Neuron (in vitro differentiated cells): ENCODE measurements around the gene RANBP17.
"Not testable (repeated sequence)": the region's sequence is repeated elsewhere in the genome, so short reads cannot be mapped to it uniquely, and the experiment has no call there.

ENCODE experiments used
- H2AFZ ChIP-seq: one replicate; pipeline ENCODE4 v1.6.1; 2013; ENCODE audit warnings: low read depth, mild to moderate bottlenecking, inconsistent platforms, low read length, moderate library complexity
- H3K27me3 ChIP-seq: one replicate; pipeline ENCODE4 v1.6.1; 2013; ENCODE audit warnings: low read length; ENCODE audit not compliant: insufficient read depth
- H3K36me3 ChIP-seq: one replicate; pipeline ENCODE4 v1.6.1; 2013; ENCODE audit warnings: low read length; ENCODE audit not compliant: insufficient read depth
- H3K4me1 ChIP-seq: one replicate; pipeline ENCODE4 v1.6.1; 2013; ENCODE audit warnings: low read length; ENCODE audit not compliant: insufficient read depth
- H3K4me3 ChIP-seq: 2 replicates; pipeline ENCODE4 v1.5.1; 2013; ENCODE audit warnings: mild to moderate bottlenecking, low read length, moderate library complexity
- H3K9me3 ChIP-seq: one replicate; pipeline ENCODE4 v1.6.1; 2013; ENCODE audit warnings: low read length

Gene RANBP17

GRCh38 chr5:171295801-171296200 lies 434.0 kb downstream of the RANBP17 start:
- no peaks in the 10 kb centered on the region for H3K9me3 ChIP-seq
- no peaks in the 10 kb centered on the region for H3K4me1 ChIP-seq
- H3K36me3 ChIP-seq: peaks cover 3% of the 10 kb centered on the region
- no peak overlapping the region for H2AFZ ChIP-seq
- H3K27me3 ChIP-seq: no peaks in the 10 kb centered on the region
- no peak overlapping the region for H3K4me3 ChIP-seq

DNA sequence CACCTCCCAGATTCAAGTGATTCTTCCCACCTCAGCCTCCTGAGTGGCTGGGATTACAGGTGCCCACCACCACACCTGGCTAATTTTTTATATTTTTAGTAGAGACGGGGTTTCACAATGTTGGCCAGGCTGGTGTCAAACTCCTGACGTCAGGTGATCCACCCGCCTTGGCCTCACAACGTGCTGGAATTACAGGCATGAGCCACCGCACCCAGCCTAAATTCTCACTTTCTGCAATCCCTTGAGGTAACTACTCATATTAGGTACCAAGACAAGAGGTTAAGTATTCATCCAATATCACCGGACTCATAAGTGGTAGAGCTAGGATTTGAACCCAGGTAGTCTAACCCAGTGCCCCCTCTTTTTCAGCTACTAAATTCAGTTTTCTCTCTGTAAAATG lies 436.1 kb downstream of the RANBP17 start:
- H3K4me3 ChIP-seq, H2AFZ ChIP-seq, H3K4me1 ChIP-seq, H3K9me3 ChIP-seq, H3K36me3 ChIP-seq, H3K27me3 ChIP-seq: not testable (repeated sequence)

DNA sequence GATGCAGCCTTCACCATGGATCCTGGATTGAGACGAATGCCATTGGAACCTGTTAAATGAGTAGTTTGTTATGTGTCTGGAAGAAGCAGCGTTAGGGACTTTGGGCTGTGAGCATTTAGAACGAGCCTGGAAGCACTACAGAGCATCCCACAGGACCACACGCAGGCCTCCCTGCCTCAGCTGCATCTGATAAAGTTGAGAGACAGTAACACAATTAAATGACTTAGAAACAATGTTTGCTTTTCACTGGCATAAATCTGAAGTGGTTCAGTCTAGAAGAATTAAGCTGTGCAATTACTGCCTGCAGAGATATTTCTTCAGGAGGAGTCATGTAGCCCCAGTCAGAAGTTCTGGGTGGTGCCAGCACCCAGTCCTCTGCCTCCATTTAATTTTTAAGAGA lies 437.4 kb downstream of the RANBP17 start:
- H3K4me3 ChIP-seq: no peak overlapping the region
- no peaks in the 10 kb centered on the region for H3K9me3 ChIP-seq
- no peak overlapping the region for H2AFZ ChIP-seq
- H3K4me1 ChIP-seq: no peaks in the 10 kb centered on the region
- peaks cover 5% of the 10 kb centered on the region for H3K36me3 ChIP-seq
- no peaks in the 10 kb centered on the region for H3K27me3 ChIP-seq

GRCh38 chr5:171299851-171300250 lies 438.0 kb downstream of the RANBP17 start:
- Histone ChIP-seq H2AFZ (no peak overlapping the region), H3K36me3 (peaks cover 5% of the 10 kb centered on the region), H3K4me3 (no peak overlapping the region), H3K27me3 (peaks cover 2% of the 10 kb centered on the region), H3K4me1 (no peaks in the 10 kb centered on the region), H3K9me3 (no peaks in the 10 kb centered on the region)

DNA sequence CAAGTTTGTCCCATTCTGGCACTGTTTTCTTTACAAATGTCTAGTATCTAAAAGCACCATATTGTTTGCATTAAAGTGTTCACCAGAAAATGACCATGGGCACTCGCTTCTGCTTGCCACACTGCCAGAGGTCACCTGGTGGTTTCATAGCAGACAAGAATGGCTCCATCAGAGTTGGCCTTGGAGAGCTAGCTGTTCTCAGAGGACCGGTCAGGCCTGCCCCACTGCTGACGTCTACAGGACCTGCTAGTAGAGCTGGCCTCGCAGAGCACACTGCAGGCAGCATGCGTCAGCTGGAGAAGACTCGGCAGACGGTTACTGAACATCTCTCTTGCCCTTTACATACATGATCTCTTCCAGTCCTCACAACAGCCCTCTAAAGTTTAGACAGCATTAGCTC lies 438.5 kb downstream of the RANBP17 start:
- Histone ChIP-seq H3K4me3 (no peak overlapping the region), H3K9me3 (no peaks in the 10 kb centered on the region), H2AFZ (no peak overlapping the region), H3K27me3 (peaks cover 7% of the 10 kb centered on the region), H3K36me3 (peaks cover 5% of the 10 kb centered on the region), H3K4me1 (no peaks in the 10 kb centered on the region)

DNA sequence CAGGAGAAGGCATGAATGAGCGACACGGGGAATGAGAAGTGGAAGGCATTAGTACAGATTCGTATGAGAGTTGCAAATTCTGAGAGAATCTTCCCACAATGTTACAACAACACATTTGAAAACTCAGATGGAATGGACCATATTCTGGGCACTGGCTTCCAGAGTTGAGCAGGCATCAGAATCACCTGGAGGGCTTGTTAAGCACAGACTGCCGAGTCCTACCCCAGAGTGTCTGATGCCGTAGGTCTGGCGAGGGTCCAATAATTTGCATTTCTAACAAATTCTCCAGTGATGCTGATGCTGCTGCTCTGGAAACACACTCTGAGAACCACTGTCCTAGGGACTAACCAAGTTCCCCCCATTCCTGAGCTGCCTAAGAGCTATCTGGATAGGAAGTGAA lies 444.3 kb downstream of the RANBP17 start:
- Histone ChIP-seq H3K4me1 (peaks cover 11% of the 10 kb centered on the region), H3K9me3 (no peaks in the 10 kb centered on the region), H3K4me3 (no peak overlapping the region), H3K27me3 (peaks cover 62% of the 10 kb centered on the region), H2AFZ (no peak overlapping the region), H3K36me3 (no peaks in the 10 kb centered on the region)

DNA sequence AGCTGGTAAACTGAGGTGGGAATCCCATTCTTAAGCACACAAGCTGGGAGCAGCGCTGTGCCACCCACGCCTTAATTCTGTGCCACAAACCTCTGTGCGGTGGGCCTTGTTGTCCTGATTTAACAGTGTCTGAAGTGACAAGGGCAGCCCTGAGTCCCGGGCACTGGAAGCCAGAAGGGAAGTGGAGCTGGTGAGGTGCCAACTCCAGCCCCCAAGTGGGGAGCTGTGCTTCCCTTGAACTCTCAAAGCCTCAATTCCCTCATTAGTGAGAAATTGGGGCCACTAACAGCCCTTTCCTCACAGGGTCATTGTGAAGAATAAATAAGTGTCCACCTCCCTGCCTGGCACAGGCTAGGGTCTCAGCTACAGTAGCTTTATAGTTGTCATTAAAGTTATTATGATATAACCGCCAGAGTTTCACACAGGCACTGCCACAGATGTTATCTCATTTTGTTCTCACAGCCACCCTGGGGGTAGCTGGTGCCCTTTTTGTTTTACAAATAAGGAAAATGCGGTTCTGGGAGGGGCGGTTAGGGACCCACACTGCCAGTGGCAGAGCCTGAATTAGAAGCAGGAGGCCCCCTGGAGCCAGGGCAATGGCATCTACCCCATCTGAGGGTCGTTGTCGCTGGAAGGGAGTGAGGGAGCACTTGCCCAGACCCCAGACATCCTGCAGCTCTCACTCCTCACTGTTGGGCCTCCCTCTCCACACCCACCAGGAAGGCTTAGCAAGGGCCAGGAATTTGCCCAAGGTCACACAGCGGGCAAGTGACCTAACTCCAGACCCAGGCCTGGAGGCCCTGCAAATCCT lies 445.2 kb downstream of the RANBP17 start:
- peaks cover 68% of the 10 kb centered on the region for H3K27me3 ChIP-seq

DNA sequence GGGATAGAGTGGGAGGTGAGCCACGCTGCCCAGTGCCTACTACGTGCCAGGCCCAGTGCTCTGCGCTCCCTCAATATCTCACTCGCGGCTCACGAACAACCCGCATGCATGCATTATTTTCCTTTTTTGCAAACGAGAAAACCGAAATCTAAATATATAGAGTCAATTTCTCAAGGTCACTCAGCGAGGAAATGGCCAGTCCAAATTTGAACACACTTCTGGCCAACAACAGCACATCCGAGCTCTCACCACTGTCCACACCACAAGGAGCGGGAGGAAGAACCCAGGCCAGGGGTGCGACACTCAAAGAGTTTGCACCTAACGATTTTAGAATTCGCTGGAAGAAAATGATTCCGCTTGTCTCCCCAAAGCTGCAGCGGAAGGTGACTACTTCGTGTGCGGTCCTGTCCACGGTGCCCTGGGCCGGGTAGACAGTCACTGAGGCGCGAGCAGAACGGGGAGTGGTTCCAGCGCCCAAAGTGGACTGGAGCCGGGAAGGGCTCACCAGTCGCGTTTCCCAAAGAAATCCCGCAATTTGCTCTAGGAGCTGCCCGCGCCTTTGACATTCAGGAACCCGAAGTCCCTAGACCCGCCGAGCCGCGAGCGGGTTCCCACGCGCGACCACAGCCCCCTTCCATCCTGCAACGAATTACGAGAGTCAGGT lies 446.1 kb downstream of the RANBP17 start:
- peaks cover 20% of the 10 kb centered on the region for H3K4me1 ChIP-seq
- H3K4me3 ChIP-seq: peak overlapping the region; percentile 14
- H2AFZ ChIP-seq: no peak overlapping the region
- no peaks in the 10 kb centered on the region for H3K9me3 ChIP-seq
- H3K27me3 ChIP-seq: peaks cover 78% of the 10 kb centered on the region
- no peaks in the 10 kb centered on the region for H3K36me3 ChIP-seq

More for the DNA sequence above, 445.2 kb downstream of the RANBP17 start:
- Histone ChIP-seq H3K4me1 (peaks cover 14% of the 10 kb centered on the region), H3K9me3 (no peaks in the 10 kb centered on the region), H3K36me3 (no peaks in the 10 kb centered on the region), H2AFZ (no peak overlapping the region), H3K4me3 (no peak overlapping the region)

DNA sequence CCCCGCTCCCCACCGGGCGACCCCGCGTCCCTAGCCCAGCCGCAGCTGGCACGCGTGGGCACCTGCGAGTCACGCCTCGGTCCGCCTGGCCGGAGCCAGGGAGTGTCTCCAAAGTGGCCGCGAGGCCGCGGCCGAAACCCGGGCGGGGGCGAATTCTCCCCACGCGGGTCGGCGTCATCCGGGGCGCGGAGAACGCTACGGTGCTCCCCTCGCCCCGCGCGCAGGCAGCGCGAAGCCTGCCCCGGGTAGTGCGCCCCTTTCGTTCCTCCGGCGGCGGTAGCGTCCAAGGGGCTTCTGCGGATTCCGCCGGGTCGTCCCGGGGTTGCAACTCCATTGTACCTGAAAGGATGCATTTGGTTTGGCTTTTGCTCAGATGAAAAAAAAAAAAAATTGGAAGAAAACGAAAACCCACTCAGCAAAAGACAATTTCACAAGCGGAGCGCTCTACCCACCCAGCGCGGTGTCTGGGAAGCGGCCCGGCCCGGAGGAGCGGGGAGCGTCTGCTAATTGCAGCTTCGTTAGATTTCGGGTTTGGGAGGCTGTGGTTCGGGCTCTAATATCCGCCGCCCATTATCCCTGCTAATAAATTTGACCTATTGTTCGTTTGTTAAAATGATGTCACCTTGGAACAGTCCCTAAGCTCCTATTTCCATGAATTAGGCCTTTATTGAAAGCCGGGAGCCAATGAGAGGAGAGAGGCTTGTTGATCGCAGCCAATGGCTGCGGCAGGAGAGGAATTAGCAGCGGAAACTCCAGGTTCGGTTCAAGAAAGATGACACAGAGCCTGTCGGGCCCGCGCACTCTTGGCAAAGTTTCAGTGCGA lies 446.8 kb downstream of the RANBP17 start, which contains the start of gene TLX3:
Gene TLX3 (plus strand): TSS at position 796 of the 823 bp plus-strand sequence. CDS start 118 bp downstream, outside the sequence.
- no peaks in the 10 kb centered on the region for H3K9me3 ChIP-seq
- no peaks in the 10 kb centered on the region for H3K36me3 ChIP-seq
- H3K27me3 ChIP-seq: peaks cover 85% of the 10 kb centered on the region
- peaks cover 20% of the 10 kb centered on the region for H3K4me1 ChIP-seq
- no peak within 1 kb of the TSS for H2AFZ ChIP-seq
- H3K4me3 ChIP-seq: peak within 1 kb of the TSS; percentile 14

- no peak overlapping the region for H2AFZ ChIP-seq
- H3K36me3 ChIP-seq: no peaks in the 10 kb centered on the region
- H3K4me3 ChIP-seq: no peak overlapping the region
- peaks cover 20% of the 10 kb centered on the region for H3K4me1 ChIP-seq
- H3K9me3 ChIP-seq: no peaks in the 10 kb centered on the region
- H3K27me3 ChIP-seq: peaks cover 93% of the 10 kb centered on the region
Observed at GRCh38 chr5:171309276-171310211, 447.7 kb downstream of the RANBP17 start.

- no peaks in the 10 kb centered on the region for H3K36me3 ChIP-seq
- peaks cover 94% of the 10 kb centered on the region for H3K27me3 ChIP-seq
Observed at GRCh38 chr5:171310212-171310818, 448.5 kb downstream of the RANBP17 start.

GRCh38 chr5:171310819-171311321 lies 449.1 kb downstream of the RANBP17 start:
- Histone ChIP-seq H3K4me1 (peaks cover 23% of the 10 kb centered on the region), H3K36me3 (no peaks in the 10 kb centered on the region), H3K9me3 (no peaks in the 10 kb centered on the region), H2AFZ (peak overlapping the region; percentile 13), H3K4me3 (no peak overlapping the region), H3K27me3 (peaks cover 94% of the 10 kb centered on the region)

More at GRCh38 chr5:171310212-171310818, 448.5 kb downstream of the RANBP17 start:
- H3K4me3 ChIP-seq: no peak overlapping the region
- H3K9me3 ChIP-seq: no peaks in the 10 kb centered on the region
- peaks cover 22% of the 10 kb centered on the region for H3K4me1 ChIP-seq
- H2AFZ ChIP-seq: peak overlapping the region; percentile 13
